Myocyte (in vitro differentiated cells): ENCODE results near the gene RPL18A. TPM values are rescaled to one million over a fixed set of nuclear protein-coding genes. Genes with fewer than 3 reads are reported as not detected.
"Not testable (repeated sequence)": the region's sequence is repeated elsewhere in the genome, so short reads cannot be mapped to it uniquely, and the experiment has no call there.

Experiments
- DNase-seq: peaks from one replicate; pipeline ENCODE4 v3.0.0-alpha.2; 2012; ENCODE audit warnings: low read depth
- total RNA-seq: library from RNA; depleted of rRNA; stranded (reverse); fragments of >200 nt; gene quantifications from 2 replicates; pipeline ENCODE4 v1.2.3, GENCODE V29; 2014

The RPL18A gene
- total RNA-seq, 1 donor from 2014 or later, result 777 TPM

DNA sequence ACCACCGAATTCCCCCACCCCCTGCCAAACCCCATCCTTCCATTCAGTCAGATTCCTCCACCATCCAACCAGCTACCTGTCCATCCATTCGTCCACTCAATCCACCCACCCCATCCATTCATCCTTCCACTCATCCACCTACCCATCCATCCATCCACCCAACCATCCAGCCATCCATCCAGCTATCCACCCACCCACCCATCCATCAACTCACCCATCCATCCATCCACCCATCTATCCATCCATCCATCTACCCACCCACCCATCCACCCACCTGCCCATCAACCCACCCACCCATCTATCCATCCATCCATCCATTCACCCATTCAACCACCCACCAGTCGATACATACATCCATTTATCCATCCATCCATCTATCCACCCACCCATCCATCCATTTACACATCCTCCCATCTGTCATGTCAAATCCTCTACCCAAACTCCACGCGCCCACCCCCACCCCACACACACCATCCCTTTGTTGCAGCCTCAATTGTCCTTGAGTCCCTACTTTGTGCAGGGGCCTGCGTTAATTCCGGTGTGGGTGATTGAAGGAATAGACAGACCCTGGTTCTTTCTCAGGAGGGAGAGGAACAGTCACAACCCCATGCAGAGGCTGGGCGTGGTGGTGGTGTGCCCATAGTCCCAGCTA lies 6.7 kb downstream of the RPL18A start:
- DNase-seq, result no peak

DNA sequence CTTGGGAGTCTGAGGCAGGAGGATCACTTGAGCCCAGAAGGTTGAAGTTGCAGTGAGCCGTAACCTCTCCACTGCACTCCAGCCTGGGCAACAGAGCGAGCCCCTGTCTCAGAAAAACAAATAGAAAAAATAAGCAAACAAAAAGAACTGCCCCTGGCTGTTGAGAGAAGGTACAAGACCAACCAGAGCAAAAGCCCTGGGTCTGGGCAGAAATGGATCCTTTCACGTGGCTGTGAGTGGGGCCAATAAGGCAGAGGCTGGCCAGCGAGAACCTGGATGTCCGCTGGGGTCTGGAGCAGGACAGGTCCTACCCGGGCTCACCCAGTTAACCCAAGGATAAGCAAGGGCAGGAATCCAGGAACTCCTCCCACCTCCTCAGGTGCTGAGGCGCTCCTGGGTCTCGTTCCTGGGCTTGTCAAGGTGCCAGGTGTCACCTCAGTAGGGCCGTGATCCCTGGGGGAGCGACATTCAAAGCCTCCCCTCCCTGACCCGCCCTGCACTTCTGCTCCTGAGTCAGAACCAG lies 7.3 kb downstream of the RPL18A start:
- DNase-seq, result no peak

DNA sequence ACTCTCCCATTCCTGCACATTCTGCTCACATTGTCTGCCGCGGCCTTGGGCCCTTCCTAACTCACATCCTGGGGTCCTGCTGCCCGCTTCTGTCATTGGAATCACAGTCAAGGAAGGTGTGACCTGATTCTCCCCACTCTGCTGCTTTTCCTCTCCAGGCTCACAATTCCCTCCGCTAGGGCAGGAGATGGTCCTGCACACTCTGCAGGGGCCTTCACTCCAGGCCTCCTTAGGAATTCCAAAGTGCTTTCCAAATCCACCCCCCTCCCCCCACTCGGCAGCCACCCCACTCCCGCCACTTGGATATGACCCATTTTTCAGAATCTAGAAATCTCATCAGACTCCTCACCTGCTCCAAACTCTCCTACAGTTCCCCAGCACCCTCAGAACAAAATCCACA lies 9.0 kb downstream of the RPL18A start:
- DNase-seq, result no peak

DNA sequence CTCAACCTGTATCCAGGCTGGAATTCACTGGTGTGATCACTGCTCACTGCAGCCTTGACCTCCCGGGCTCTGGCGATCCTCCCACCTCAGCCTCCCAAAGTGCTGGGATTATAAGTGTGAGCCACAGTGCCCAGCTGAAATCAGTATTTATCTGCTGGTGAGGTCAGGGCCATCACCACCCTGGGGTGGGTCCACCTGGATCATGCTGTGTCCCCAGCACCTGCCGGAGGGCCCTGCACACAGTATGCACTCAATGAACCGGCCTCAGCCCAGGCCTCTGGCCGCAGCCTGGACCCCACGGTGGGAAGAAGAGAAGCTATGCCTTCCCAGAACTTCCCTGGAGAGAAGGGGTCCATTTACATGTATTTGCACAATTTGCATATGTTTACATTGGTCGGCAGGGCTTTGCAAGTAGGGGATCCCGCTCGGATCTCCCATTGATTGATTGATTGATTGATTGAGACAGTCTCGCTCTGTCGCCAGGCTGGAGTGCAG lies 9.5 kb downstream of the RPL18A start:
- DNase-seq, result no peak

DNA sequence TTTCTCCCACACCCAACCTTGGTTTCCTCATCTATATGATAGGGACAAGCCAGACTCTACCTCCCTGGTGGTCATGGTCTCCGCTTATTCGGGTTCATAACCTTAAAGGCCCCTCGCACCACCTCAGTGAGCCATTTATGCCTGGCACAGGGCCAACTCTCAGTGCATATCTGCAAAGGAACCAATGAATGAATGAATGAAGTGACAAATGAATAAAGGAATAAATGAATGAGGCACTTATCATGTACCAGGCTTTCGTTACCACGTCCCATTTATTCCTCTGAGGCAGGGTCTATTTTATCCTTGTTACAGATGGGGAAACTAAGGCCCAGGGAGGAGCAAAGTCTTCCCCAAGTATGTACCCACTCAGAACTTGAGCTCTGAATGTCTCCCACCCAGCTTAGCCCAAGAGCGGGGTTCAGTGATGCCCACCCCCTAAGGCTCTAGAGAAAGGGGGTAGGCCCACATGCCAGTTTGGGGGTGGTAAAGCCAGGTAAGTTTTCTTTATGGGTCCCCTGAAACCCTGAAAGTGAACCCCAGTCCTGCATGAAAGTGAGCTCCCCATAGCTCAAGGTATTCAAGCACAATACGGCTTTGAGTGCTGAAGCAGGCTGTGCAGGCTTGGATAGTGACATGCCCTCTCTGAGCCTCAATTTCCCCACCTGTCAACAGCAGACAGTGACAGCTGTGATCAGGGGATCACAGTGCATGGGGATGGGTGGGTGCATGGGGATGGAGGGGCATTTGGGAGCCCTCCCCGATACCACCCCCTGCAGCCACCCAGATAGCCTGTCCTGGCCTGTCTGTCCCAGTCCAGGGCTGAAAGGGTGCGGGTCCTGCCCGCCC lies 11.5 kb downstream of the RPL18A start:
- no peak for DNase-seq

DNA sequence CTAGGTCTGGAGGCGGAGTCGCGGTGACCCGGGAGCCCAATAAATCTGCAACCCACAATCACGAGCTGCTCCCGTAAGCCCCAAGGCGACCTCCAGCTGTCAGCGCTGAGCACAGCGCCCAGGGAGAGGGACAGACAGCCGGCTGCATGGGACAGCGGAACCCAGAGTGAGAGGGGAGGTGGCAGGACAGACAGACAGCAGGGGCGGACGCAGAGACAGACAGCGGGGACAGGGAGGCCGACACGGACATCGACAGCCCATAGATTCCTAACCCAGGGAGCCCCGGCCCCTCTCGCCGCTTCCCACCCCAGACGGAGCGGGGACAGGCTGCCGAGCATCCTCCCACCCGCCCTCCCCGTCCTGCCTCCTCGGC lies 12.2 kb downstream of the RPL18A start, which contains the start of gene SLC5A5:
TSS of gene SLC5A5 (plus strand) at position 68 of the 373 bp plus-strand sequence. CDS start 375 bp downstream, outside the sequence.
- DNase-seq, result peak; percentile 51

DNA sequence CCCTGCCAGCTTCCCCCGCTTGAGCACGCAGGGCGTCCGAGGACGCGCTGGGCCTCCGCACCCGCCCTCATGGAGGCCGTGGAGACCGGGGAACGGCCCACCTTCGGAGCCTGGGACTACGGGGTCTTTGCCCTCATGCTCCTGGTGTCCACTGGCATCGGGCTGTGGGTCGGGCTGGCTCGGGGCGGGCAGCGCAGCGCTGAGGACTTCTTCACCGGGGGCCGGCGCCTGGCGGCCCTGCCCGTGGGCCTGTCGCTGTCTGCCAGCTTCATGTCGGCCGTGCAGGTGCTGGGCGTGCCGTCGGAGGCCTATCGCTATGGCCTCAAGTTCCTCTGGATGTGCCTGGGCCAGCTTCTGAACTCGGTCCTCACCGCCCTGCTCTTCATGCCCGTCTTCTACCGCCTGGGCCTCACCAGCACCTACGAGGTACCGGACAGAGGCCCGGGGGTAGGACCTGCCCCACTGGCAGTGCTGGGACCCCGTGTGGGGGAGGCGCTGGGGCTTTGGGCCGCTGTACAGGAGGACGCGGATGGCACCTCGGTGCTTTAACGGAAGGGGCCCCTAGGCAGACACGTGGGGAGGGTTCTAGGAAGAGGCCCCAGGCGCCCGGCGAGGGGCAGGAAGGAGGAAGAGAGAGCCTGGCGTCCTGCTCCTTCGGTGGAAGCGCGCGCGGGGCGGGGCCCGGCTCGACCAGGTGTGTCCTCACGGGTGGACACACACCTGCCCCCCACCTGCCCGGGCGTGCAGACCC lies 12.7 kb downstream of the RPL18A start:
- no peak for DNase-seq

DNA sequence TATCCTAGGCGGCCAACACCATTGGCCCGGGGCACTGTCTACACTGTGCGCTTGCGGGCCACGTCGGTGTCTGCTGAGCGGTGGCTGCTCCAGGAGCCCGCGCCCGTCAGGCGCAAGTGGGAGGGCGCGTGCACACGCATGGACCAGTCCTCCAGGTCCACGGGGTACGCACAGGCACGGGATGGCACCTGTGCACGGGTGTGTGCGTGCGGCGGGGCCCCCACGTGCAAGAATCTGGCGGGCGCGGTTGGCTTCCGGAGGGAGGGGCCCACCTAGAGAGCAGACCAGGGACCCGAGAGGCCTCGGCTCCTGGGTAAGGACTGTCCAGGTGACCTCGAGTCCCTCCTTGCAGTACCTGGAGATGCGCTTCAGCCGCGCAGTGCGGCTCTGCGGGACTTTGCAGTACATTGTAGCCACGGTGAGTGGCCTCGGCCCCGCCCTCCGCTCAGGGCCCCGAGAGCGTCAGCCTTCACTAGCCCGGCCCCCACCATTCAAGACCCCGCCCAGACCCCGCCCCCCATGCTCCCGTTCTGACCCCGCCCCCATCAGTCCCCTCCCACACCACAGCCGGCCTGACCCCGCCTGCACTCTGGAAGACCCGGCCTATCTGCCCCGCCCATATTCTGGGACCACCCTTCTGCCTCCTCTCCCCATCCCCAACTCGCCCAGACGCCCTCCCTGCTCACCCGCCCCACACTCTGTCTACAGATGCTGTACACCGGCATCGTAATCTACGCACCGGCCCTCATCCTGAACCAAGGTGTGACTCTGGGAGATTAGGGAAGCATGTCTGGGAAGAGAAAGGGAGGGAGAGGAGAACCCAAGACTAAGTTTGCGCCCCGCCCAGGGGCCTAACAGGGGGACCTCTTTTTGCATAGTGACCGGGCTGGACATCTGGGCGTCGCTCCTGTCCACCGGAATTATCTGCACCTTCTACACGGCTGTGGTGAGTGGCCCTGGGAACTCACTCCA lies 14.4 kb downstream of the RPL18A start:
- DNase-seq, result no peak

DNA sequence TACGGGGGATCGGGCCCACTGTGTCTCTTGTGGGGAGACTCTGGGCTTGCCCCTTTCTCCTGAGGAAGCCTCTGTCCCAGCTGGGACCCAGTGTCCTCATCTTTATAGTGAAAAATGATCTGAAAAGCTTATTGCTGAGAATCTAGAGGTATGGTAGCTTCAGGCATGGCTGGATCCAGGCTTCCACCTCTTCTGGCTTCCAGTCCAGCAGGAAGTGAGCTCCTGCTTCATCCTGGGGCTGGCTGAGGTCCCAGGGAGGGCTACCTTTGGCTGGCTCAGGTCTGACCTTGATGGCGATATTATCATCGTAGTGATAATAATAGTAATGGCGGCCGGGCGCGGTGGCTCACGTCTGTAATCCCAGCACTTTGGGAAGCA lies 15.0 kb downstream of the RPL18A start:
- DNase-seq, result no peak

DNA sequence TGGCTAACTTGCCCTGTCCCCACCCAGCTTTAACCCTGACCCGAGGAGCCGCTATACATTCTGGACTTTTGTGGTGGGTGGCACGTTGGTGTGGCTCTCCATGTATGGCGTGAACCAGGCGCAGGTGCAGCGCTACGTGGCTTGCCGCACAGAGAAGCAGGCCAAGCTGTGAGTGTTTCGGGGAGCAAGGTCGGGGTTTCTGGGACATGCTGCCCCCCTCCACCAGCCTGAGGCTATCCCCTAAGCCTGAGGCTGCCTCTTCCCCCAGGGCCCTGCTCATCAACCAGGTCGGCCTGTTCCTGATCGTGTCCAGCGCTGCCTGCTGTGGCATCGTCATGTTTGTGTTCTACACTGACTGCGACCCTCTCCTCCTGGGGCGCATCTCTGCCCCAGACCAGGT lies 18.0 kb downstream of the RPL18A start:
- no peak for DNase-seq

DNA sequence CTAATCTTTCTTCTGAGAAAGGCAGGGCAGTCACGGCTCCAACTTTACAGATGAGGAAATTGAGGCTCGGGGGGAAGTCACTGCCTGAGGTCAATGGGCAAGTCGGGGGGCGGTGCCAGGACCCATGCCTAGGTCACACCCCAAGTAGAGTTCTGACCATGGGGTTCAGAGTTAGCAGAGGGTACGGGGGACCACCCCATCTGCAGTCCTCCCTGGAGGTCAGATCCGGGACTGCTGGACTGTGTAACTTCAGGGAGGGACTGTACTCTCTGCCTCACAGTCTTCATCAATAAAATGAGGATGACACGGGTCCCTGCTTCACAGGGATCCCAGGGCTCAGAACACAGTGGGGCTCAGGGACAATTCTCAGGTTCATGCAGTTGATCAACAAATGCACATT lies 19.8 kb downstream of the RPL18A start:
- DNase-seq, result no peak

DNA sequence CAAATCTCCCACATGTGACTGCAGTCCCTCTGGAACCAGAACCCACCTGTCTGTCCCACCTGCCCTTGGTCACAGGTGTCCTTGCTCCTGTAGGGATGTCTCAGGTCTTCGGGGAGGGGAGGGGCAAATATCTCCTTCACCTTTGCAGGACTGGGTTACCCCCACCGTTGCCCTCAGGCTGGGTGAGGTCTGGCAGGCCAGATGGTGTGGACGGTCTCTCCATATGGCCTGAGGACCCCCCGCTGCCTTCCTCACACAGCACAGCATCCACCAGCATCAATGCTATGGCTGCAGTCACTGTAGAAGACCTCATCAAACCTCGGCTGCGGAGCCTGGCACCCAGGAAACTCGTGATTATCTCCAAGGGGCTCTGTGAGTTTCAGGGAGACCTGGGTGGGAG lies 22.0 kb downstream of the RPL18A start:
- DNase-seq, result no peak

DNA sequence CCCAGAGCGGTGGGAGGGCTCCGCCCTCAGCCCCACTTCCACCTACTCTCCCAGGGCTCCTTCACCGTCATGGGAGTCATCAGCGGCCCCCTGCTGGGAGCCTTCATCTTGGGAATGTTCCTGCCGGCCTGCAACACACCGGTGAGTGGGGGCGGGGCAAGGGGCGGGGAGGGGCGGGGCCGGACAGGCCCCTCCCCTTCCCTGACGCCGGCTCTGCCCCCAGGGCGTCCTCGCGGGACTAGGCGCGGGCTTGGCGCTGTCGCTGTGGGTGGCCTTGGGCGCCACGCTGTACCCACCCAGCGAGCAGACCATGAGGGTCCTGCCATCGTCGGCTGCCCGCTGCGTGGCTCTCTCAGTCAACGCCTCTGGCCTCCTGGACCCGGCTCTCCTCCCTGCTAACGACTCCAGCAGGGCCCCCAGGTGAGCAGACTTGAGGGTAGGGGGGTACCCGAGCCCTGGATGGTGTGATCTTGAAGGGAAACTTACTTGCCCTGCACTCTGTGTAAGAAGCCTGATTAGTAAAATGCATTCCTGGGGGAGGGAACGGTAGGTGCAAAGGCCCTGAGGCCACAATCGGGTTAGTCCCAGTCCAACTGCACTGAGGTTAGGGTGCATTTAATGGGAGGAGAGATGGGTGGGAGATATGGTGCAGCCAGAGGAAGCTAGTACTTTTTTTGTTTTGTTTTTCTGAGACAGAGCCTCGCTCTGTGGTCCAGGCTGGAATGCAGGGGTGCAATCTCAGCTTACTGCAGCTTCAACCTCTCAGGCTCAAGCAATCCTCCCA lies 24.1 kb downstream of the RPL18A start:
- no peak for DNase-seq

DNA sequence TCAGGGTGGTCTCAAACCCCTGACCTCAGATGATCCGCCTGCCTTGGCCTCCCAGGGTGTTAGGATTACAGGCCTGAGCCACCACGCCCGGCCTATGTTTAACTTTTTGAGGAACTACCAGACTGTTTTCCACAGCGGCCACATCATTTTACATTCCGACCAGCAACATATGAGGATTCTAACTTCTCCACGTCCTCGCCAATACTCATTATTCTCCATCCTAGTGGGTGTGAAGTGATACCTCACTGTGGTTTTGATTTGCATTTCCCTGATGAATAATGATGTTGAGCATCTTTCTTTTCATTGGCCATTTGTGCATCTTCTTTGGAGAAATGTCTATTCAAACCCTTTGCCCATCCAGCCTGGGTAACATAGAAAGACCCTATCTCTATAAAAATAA lies 26.8 kb downstream of the RPL18A start:
- no peak for DNase-seq

DNA sequence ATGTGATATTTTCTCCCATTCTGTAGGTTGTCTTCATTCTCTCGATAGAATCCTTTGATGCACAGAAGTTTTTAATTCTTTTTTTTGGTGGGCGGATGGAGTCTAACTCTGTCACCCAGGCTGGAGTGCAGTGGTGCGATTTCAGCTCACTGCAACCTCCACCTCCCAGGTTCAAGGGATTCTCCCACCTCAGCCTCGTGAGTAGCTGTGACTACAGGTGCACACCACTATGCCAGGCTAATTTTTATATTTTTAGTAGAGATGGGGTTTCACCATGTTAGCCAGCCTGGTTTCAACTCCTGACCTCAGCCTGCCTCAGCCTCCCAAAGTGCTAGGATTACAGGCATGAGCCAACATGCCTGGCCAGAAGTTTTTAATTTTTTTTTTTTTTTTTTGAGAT lies 27.5 kb downstream of the RPL18A start:
- DNase-seq, result not testable (repeated sequence)

DNA sequence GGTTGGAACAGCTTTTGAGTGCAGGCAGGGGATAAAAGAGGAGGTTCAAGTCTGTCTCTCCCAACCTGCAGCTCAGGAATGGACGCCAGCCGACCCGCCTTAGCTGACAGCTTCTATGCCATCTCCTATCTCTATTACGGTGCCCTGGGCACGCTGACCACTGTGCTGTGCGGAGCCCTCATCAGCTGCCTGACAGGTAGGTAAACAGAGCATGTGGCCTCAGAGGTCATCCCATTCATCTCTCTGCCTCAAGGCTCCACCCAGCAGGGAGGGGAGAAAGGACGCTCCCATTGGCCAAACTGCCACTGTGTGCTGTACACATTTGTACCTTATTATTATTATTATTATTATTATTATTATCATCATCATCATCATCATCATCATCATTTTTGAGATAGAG lies 28.6 kb downstream of the RPL18A start:
- DNase-seq, result no peak

DNA sequence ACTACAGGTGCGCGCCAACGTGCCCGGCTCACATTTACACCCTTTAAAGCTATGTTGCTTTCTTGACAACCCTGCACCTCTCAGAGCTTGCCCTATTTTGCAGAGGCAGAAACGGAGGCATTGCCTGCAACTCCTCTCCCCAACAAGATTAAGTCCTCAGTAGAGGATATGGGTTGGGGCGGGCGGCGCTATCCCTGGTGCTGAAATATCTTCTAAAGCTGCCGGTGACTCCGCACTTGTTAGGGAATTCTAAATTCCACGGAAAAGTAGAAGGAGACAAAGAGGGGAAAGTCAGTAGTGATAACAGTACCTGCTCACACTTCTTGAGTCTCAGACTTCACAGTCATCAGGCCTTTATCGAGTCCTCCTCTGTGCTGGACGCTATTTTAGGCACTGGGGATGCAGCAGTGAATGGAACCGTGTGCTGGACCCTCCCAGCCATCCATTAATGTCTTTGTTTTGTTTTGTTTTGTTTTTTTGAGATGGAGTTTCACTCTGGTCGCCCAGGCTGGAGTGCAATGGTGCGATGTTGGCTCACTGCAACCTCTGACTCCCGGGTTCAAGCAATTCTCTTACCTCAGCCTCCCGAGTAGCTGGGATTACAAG lies 30.0 kb downstream of the RPL18A start:
- DNase-seq, result peak; percentile 65

DNA sequence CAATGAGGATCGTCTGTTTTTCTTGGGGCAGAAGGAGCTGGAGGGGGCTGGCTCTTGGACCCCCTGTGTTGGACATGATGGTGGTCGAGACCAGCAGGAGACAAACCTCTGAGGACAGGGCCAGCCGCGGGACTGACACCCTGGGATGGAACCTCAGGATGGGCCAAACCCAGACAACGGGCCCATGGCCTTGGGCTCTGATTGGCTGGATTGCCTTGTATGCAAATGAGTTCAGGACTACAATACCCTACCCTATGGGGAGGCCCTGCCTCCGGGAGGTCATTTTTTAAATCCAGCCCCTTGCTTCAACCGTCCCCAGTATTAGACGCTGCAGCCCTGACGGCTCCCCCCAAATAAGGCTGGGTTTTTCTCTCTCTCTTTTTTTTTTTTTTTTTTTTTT lies 34.1 kb downstream of the RPL18A start:
- no peak for DNase-seq

DNA sequence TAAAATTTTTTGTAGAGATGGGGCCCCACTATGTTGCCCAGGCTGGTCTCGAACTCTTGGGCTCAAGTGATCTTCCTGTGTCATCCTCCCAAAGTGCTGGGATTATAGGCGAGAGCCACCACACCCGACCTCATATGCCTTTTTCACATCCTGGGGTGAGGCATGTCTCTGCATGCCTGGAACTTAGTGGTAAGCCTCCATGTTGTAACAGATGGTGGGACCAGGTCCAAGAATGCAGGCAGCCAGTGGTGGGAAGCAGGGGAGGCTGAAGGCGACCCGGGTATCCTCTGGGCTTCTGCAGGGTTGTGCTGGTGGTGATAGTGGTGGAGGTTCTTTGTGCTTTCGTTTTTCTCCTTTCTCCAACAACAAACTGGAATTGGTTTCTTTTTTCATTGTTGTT lies 43.0 kb downstream of the RPL18A start:
- peak; percentile 95 for DNase-seq
